ENCODE measurements around the gene NHSL2. TPM values are rescaled to one million over a fixed set of nuclear protein-coding genes. Genes with fewer than 3 reads are reported as not detected.
"Not testable (repeated sequence)": the region's sequence is repeated elsewhere in the genome, so short reads cannot be mapped to it uniquely, and the experiment has no call there.

The NHSL2 gene
- total RNA-seq, 2 donors from 2014 or later, result 1.3 to 3.4 TPM

DNA sequence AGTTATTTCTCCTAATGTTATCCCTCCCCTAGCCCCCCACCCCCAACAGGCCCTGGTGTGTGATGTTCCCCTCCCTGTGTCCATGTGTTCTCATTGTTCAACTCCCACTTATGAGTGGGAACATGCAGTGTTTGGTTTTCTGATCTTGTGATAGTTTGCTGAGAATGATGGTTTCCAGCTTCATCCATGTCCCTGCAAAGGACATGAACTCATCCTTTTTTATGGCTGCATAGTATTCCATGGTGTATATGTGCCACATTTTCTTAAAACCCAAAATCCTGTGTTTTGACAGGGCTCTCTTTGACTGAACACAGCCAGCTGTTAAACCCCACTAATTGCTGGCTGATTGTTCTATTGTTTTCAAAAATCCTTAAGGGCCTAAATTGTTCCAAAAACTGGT, 53.5 kb downstream of the NHSL2 start:
- ATAC-seq; intact Hi-C loops (cut with DNase I, micrococcal nuclease); DNase-seq: not testable (repeated sequence)

DNA sequence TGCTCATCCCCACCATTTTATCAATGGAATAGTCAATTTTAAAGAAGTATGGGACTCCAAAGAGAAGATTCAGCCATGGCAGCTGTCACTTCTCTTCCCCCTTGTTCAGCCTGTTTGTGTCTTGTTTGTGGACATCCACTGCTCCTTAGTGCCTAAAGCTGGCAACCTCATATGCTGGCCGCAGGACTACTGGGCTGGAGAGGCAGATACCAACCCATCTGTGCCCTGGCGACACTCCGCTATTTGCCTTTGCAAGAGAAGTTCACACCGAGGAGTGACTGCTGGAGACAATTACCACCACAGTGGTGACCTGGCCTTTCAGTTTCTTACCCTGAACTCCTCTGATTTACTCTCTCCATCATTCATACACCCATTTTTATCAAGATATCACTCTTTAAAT, 64.3 kb downstream of the NHSL2 start:
- intact Hi-C loops (cut with DNase I, micrococcal nuclease), result no loop called here
- DNase-seq (no peak), ATAC-seq (no peak)

DNA sequence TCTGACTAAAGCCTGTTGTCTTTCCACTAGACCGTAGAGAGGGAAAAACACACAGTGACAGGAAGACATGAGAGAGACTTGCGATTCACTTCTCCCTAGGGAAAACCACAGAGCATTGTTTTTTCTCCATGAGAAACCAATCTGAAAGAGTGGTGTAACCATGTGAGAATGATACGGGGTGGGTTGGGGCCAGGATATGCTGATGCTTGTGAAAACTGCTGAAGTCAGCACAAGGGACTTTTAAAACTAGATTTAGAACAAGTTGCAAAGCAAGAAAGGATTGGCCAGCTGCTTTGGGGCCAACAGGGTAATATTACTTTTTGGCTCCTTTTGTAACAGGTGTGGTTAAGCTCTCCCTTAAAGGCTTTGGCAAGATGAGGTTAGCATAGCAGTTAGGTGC, 66.1 kb downstream of the NHSL2 start:
- intact Hi-C loops (cut with DNase I, micrococcal nuclease), result no loop called here
- ATAC-seq (no peak), DNase-seq (no peak)

DNA sequence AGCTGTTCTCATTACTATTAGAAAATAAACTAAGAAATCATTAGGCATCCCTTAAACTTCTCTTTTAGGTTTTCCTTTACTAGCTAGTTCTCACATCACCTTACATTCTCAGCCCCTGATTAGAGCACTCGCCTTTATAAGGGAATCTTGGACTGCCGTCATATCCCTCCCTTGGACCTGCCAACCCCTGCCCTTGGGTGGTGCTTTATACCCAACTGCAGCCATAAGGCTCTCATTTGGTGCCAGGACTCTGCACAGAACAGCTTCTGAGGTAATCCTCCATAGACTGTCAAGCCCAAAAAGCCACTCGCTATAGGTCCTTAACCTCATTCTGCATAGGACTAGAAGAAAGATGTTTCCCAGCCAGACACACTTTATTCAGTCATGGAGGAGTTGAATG, 67.5 kb downstream of the NHSL2 start:
- DNase-seq, result no peak
- intact Hi-C loops (cut with DNase I, micrococcal nuclease), result no loop called here
- ATAC-seq, result no peak

DNA sequence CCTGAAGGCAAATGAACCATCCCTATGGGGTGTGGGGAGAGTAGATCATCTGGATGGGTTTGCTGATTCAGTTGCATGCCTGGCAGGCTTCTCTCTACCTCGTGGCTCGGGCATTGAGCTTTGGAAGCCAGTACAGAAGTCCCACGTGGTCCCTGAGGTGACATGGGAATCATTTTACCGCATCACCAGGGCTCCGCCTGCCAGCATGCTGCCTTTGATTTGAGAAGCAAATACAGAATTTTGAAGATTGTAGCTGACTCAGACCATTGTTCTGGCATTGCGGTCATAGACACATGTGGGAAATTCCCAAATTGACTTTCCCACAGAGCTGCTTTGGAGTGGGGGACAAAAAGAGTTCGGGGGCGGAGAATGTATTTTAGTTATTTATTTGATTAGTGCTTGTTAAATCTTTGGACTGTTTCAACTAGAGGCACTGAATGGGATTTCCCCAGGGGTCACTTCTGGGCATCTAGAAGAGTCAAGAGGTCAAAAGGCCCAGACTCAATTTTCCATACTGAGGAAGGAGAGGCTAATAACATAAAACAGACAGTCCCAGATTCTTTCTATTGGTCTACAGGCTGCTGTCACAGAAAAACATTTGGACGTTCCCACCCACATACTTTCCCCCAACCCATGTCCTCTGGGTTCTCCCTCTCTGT, 79.3 kb downstream of the NHSL2 start:
- no peak for ATAC-seq
- intact Hi-C loops (cut with DNase I, micrococcal nuclease), result no loop called here
- no peak for DNase-seq

DNA sequence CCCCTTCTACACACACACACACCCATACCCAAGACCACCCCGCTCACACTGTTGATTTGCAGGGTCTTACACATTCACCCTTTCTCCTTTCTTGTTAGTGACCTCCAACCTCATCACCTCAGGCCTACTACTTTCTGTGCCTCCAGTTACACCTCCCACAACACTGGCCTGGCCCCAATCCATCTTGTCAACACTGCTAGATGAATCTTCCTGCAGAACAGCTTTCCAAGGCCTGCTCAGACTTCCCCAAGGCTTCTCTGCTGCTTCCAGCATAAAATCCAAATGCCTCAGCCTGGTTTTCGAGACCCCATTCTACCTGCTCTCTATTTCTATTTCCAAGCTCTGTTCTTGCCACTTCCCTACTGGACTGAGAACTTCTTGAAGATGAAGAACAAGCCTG, 79.9 kb downstream of the NHSL2 start:
- no peak for ATAC-seq
- intact Hi-C loops (cut with DNase I, micrococcal nuclease), result no loop called here
- no peak for DNase-seq

DNA sequence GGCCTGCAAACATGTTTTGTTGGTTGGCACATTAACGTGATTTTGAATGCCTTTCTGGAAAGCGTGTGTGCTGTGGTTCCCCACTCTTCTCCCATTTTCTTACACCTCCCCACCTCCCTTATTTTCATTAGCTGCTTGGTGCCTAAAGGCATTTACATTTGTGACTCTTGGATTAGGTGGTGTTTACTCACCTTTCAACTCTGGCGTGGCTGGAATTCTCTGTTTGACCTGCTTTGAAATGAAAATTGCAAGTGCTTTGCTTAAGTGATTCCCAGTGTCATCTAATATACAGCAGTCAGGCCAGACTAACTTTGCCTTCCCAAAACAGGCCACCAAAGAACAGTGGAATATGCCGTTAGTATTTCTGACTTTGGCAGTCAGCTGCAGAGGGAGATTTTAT, 80.5 kb downstream of the NHSL2 start:
- intact Hi-C loops (cut with DNase I, micrococcal nuclease), result no loop called here
- no peak for ATAC-seq
- no peak for DNase-seq

DNA sequence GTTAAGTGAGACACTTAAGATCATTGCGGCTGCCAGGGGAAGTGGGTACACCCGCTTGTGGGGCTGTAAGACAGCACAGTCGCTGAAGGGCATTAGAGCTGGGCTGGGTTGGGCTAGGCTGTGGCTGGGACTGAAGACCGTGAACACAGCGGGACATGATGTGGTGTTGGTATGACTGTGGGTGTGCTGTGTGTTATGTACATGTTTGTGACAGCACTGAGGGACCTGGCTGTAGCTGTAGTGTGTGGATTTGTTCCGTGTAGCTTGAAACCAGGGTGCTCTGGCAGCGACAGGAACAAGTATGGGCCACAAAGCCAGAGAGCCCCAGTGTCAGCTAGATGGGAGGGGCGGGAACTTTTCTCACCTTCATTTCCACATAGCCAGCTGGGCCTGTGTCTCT, 82.1 kb downstream of the NHSL2 start:
- DNase-seq, result no peak
- ATAC-seq, result no peak
- intact Hi-C loops (cut with DNase I, micrococcal nuclease), result no loop called here

DNA sequence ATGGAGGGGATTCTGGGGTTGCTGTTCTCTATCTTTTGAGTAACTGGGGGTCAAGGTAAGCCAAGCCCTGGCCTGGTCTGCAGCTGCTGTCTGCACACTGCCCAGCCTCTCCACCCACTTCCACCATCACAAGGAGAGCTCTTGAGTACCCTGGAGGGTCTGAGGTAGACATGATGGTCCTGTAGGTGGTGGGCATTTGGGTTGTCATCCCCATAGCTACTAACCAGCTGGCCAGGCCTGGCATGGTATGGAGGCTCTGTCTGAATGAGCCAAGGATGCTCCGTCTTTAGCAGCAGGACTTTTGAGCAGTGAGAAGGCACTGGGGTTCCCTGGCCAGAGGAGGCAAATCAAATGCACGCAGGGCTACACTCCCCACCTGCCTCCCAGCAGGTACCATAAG, 82.7 kb downstream of the NHSL2 start:
- intact Hi-C loops (cut with DNase I, micrococcal nuclease), result no loop called here
- ATAC-seq (no peak), DNase-seq (no peak)

DNA sequence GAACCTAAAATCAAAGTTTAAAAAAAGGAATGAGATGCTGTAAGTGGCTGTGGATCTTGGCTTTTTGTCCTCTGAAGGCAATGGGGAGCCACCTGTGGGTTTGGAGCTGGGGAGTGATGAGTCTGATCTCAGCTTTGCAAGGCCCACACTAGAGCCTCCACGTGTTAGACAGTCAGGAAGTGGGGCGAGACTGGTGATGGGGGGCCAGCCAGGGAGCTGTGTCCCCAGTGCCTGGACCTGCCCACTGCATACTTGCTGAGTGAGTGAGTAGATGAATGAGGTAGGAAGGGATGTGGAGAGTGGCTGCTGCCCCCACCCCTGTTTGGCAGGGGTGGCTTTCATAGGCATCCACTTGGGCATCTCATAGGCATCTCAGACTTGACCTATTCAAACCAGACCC, 84.0 kb downstream of the NHSL2 start:
- DNase-seq (no peak), ATAC-seq (no peak)
- intact Hi-C loops (cut with DNase I, micrococcal nuclease), result no loop called here

DNA sequence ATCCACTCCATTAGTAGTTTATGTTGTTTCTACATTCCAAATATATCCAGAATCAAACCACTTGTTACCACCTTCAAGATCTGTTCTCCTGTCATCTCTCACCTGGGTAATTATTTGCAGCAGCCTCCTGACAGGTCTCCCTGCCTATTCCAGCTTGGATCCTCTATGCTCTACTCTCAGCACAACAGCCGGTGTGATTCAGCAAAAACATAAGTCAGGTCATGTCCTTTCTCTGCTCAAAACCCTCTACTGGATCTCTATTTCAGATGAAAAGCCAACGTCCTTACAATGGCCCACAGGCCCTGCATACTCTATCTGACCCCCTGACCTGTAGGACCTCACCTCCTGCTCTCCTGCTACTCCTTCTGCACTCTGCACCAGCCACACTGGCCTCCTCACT, 84.5 kb downstream of the NHSL2 start:
- intact Hi-C loops (cut with DNase I, micrococcal nuclease), result no loop called here
- ATAC-seq, result no peak
- no peak for DNase-seq

DNA sequence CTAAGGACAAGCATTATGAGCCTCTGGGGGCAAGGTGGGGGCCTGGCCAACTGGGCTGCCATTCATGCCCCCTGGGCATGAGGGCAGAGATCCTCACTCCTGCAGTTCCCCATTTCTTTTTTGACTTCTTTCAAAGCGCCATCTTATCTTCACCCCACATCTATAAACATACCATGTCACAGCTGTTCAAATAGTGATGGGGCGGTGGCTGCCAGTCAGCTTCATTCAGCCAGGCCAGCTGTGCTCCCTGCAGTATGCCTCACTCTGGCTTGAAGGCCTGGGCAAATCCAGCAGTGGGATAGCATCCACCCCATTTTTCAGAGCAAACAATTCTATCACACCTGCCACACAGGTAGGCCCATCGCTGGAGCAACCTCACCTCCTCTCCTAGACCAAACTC, 85.5 kb downstream of the NHSL2 start:
- DNase-seq, result peak in 1 of 2 donors; percentile 24
- intact Hi-C loops (cut with DNase I, micrococcal nuclease), result no loop called here
- peak; percentile 75 for ATAC-seq

DNA sequence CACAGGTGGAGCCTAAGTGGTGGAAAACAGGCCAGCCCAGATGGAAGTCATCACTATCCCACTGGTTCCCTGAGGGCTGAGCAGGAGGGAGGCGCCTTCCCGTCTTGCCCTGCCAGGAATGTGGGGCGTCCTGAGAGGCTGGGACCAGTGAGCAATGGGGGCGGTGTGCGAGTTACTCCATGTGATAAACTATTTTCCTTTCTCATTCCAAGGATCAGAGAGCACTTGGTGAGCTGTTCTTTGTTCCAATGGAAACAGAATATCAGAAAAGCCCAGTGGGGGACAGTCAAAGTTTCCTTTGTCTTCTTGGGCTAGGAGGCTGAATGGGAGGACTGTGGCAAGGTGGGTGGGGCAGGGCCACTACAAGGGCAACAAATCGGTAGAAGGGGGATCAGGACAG, 86.2 kb downstream of the NHSL2 start:
- ATAC-seq, result no peak
- intact Hi-C loops (cut with DNase I, micrococcal nuclease), result no loop called here
- DNase-seq, result no peak

DNA sequence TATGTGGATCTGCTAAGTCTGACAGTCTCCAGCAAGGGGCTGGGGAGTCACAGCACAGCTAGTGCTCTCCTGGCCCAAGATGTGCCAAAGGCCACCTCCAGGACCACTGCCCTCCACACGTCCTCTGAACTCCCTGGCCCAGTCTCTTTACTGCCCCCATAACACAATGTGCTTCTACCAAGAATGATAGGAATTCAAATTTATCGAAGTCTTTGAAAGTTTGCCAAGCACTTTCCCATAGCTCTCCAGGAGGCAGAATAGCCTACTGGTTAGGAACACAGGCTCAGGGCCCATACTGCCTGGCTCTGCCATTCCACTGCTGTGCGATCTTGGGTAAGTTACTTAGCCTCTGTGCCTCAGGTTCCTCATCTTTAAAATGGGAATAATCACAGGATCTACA, 86.7 kb downstream of the NHSL2 start:
- DNase-seq, result no peak
- intact Hi-C loops (cut with DNase I, micrococcal nuclease), result no loop called here

DNA sequence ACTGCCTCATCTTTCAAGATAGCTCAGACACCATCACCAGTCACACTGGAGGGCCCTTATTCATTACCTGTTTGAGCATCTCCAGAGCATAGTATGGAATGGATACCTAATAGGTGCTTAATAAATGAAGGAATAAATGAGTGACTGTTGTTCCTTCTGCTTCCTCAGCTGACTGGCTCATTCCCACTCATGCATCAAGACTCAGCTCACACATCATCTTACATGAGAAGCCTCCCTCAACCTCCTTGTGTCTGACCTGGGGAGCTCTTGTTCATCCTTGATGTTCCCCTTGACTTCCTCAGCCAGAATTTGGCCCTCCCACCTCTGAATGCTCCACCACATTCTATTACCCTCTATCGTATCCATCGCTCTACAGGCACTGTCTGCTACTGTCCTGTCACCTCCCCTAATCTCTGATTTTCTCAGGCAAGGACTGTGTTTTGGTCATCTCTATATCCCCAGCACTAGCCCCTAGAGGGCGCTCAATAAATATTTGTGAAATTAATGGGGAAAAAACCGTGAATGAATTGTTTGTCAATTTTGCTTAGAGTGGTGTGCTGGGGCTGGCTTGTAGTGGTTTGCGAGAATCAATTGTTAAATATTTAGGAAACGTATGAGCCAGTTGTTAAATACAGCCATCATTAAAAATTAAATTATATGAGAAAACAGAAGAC, 88.3 kb downstream of the NHSL2 start:
- ATAC-seq, result no peak
- peak in 1 of 2 donors; percentile 20 for DNase-seq
- intact Hi-C loops (cut with DNase I, micrococcal nuclease), result no loop called here

More for the DNA sequence above, 86.7 kb downstream of the NHSL2 start:
- ATAC-seq, result no peak

DNA sequence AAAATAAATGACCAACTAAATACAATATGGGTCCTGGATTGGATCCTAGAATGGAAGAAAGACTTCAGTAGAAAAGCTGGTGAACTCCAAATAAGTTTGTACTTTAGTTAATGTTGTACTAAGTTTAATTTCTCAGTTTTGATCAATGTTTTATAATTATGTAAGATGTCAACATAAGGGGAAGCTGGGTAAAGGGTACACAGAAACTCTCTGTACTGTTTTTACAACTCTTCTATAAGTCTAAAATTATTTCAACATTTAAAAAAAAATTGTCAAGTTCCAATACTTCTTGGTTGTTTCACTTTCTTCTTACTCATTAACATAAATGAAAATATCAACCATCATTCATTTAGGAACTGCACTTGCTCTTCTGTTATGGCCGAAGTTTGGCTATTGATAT, 88.9 kb downstream of the NHSL2 start:
- ATAC-seq, result no peak
- DNase-seq, result no peak
- intact Hi-C loops (cut with DNase I, micrococcal nuclease), result no loop called here

DNA sequence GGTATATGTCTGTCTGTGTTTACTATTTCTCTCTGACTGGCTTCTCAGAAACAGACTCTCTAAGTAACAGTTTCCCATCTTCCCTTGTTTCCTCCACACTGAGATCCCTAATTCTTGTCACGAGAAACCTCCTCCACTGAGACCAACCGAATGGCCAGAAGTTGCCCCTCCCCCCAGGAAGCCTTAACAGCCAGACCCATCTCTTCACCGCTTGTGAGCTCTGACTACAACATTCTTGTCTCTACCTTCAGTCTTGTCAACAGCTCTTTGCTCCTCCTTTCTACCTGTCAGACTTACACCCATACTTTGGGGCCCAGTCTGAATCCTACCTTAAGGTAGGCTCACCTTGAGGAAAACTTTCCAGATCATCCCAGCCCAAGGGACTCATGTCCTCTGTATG, 90.8 kb downstream of the NHSL2 start:
- intact Hi-C loops (cut with DNase I, micrococcal nuclease), result no loop called here
- DNase-seq (no peak), ATAC-seq (no peak)

DNA sequence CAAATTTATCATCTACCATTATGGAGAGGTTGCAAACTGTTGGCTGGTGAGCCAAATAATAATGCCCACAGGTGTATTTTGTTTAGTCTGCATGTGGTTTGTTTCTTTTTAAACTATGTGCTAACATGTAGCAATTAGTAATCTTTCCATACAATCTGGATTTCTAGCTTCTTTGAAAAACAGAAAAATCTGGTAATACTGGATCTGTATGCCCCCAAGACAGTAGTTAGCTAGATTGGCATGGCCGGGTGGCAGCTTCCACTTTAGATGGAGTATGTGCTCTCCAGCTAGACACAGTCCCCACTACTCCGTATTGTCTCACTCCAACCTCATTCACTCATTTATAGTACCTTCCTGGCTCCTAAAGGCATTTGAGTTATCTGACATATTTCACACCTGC, 91.3 kb downstream of the NHSL2 start:
- ATAC-seq (no peak), DNase-seq (no peak)
- intact Hi-C loops (cut with DNase I, micrococcal nuclease), result no loop called here

DNA sequence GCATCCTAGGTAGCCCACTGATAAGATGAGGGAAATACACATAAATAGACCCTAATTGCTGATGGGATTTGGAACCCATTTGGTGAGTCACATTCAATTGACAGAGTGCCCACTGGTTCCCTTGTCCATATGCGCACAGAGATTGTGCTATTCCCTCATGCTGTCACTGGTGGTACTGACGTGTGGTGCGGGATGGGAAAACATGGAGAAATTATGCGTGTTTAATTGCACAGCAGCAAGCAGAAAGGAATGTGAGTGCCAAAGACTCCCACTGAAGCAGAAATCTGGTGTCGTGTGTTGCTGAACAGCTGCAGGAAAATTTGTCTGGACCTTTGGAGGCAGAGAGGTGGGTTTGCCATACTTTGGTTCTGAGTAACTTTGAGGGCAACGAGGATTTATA, 92.2 kb downstream of the NHSL2 start:
- intact Hi-C loops (cut with DNase I, micrococcal nuclease), result no loop called here
- no peak for ATAC-seq
- DNase-seq, result no peak

DNA sequence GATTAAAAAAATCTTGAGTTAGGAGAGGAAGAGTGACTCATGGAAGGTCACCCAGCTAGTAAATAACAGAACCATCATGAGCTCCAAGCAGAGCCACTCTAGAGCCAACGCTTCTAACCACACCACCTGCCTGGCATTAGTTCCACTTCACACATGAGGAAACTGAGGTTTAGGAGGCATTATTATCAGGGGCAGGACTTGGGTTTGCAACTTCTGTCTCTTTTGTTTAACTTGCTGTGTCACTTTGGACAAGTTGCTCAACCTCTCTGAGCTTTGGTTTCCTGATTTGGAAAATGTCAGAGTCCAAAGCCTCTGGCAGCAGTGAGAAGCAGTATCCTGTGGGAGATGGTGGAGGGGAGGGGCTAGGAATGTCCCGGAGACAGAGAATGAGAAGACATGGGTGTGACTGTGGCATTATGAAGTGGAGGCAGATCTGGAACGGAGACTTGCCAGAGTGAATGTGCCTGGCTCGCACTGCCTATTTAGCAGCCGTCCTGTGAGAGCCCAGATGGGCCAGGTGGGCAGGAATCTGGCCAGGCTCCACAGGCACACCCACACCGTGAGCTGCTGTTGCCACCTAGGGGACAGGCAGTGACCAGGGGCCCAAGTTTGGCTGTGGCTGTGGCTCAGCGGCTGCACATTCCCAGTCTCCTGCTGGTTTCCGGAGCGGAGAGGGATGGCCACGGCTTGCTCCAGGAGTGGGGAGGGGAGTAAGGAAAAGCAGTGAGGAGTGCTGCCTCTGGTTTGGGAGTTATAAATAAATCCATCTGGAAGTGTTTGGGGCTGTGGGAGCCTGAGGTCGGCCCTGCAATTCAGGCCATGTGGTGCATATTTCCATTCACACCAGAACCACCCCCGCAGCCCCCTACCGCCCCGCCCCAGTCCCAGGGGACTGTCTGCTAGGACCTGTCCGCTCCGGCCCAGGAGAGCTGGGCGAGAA, 93.4 kb downstream of the NHSL2 start:
- peak; percentile 37 for ATAC-seq
- intact Hi-C loops (cut with DNase I, micrococcal nuclease), result no loop called here
- DNase-seq, result no peak

All from left colon (tissue), 2 donors.